Keratinocyte (primary cell): Measurements from ENCODE around the gene PTPRD.

Experiments used
- EZH2 ChIP-seq: IDR thresholded peaks from one replicate; pipeline ENCODE4 v1.6.1; 2012; ENCODE audit warnings: inconsistent platforms, mild to moderate bottlenecking, low read length, moderate library complexity
- TF ChIP-seq, protein P1 (sequence below), 3 experiments: IDR thresholded peaks in 1 of 3; conservative IDR thresholded peaks in 1 of 3; optimal IDR thresholded peaks in 1 of 3; 2 replicates in 2 of 3; 3 replicates in 1 of 3; pipeline versions ENCODE3 to v1.5.1; 2011; ENCODE audit warnings: low read length in 3 of 3, mild to moderate bottlenecking in 3 of 3, moderate library complexity in 2 of 3, control low read depth in 1 of 3, inconsistent platforms in 1 of 3; ENCODE audit not compliant: insufficient read depth in 2 of 3; ENCODE audit errors: extremely low read depth in 1 of 3

DNA sequence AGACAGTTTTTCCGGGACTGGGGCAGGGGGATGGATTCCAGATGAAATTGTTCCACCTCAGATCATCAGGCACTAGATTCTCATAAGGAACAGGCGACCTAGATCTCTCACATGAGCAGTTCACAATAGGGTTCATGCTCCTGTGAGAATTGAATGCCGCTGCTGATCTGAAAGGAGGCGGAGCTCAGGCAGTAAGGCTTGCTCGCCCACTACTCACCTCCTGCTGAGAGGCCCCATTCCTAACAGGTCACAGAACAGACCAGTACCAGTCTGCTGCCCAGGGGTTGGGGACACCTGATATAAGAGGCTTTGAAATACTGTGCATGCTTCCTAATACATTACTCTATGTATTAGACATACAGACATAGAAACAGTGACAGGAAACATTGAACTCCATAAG is 41.1 kb downstream of the PTPRD start:
- TF ChIP-seq, protein P1, sequence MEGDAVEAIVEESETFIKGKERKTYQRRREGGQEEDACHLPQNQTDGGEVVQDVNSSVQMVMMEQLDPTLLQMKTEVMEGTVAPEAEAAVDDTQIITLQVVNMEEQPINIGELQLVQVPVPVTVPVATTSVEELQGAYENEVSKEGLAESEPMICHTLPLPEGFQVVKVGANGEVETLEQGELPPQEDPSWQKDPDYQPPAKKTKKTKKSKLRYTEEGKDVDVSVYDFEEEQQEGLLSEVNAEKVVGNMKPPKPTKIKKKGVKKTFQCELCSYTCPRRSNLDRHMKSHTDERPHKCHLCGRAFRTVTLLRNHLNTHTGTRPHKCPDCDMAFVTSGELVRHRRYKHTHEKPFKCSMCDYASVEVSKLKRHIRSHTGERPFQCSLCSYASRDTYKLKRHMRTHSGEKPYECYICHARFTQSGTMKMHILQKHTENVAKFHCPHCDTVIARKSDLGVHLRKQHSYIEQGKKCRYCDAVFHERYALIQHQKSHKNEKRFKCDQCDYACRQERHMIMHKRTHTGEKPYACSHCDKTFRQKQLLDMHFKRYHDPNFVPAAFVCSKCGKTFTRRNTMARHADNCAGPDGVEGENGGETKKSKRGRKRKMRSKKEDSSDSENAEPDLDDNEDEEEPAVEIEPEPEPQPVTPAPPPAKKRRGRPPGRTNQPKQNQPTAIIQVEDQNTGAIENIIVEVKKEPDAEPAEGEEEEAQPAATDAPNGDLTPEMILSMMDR (optimal IDR thresholded peaks at IDR 0.05 in 1 of 3, IDR thresholded peaks at IDR 0.05 in 1 of 3, conservative IDR thresholded peaks at IDR 0.05 in 1 of 3; ENCODE audit: extremely low read depth in 1 of 3, insufficient read depth in 2 of 3, low read length in 3 of 3) = no peak
- no peak for TF ChIP-seq EZH2
